Endothelial cell of umbilical vein (primary cell): Measurements from ENCODE around the gene BPIFB3. TPM values are rescaled to one million over a fixed set of nuclear protein-coding genes. Genes with fewer than 3 reads are reported as not detected.

ENCODE experiments used
- BruUV-seq: library from RNA; stranded (reverse); fragments of 400-500 nt; replicated peaks from 2 replicates; lab custom pipeline; 2021; lab: Mats Ljungman, UMichigan
- CTCF ChIA-PET: fragments of 300-600, 350-600 bp; sonication (Branson Sonifier 250); formaldehyde crosslinking; loops from one replicate; lab custom pipeline; 2021; ENCODE audit warnings: antibody characterized with exemption, inconsistent platforms; lab: Charles Lee
- POLR2A ChIA-PET: fragments of 300-600, 350-600 bp; sonication (Branson Sonifier 250); formaldehyde crosslinking; loops from one replicate; lab custom pipeline; 2021; ENCODE audit warnings: antibody characterized with exemption, inconsistent platforms; lab: Charles Lee
- DNase-seq: peaks from one replicate; pipeline ENCODE4 v3.0.0-alpha.2; 2011; ENCODE audit warnings: low read depth, low spot score
- FAIRE-seq: peaks from 2 replicates; lab custom pipeline; 2011; peaks lifted over from hg19 to GRCh38; lab: Jason Lieb, UNC
- H2AFZ ChIP-seq: 2 replicates; pipeline ENCODE4 v1.6.0; 2012; ENCODE audit warnings: low read depth, low read length, control low read depth, inconsistent platforms
- H3K27ac ChIP-seq: 2 replicates; pipeline ENCODE4 v1.5.1; 2011; ENCODE audit warnings: low read depth, mild to moderate bottlenecking, control low read depth, low read length, moderate library complexity; ENCODE audit not compliant: insufficient read depth
- H3K27me3 ChIP-seq, 2 experiments: 2 replicates each; pipeline versions ENCODE4 v1.6.0 to v1.6.1; 2011; ENCODE audit warnings: low read length in 2 of 2, mixed read lengths in 1 of 2; ENCODE audit not compliant: control insufficient read depth in 2 of 2, insufficient read depth in 2 of 2
- H3K36me3 ChIP-seq, 2 experiments: 2 replicates in 1 of 2; 3 replicates in 1 of 2; pipeline ENCODE4 v1.5.1; 2011; ENCODE audit warnings: low read length in 2 of 2, mild to moderate bottlenecking in 1 of 2, moderate library complexity in 1 of 2; ENCODE audit not compliant: control insufficient read depth in 2 of 2, insufficient read depth in 2 of 2; ENCODE audit errors: extremely low read depth in 1 of 2
- H3K4me1 ChIP-seq: 3 replicates; pipeline ENCODE4 v1.5.1; 2011; ENCODE audit warnings: mild to moderate bottlenecking, low read length; ENCODE audit not compliant: control insufficient read depth, insufficient read depth; ENCODE audit errors: extremely low read depth
- H3K4me2 ChIP-seq: 2 replicates; pipeline ENCODE4 v1.6.1; 2011; ENCODE audit warnings: low read length, control low read depth, mixed read lengths; ENCODE audit not compliant: insufficient read depth
- H3K4me3 ChIP-seq, 3 experiments: fragments of 200-600 bp in 1 of 3; sonication (generic), shearing (Covaris generic) in 1 of 3; replicated peaks in 1 of 3; 2 replicates each; pipeline ENCODE4 v1.5.1; 2011 to 2016; ENCODE audit warnings: control low read depth in 3 of 3, low read length in 3 of 3, mild to moderate bottlenecking in 2 of 3, inconsistent platforms in 1 of 3, low read depth in 1 of 3, moderate library complexity in 1 of 3; ENCODE audit not compliant: insufficient read depth in 1 of 3
- H3K79me2 ChIP-seq: 2 replicates; pipeline ENCODE4 v1.6.0; 2012; ENCODE audit warnings: low read length, inconsistent platforms; ENCODE audit not compliant: control insufficient read depth, insufficient read depth
- H3K9ac ChIP-seq: replicated peaks from 2 replicates; pipeline ENCODE3; 2011; ENCODE audit warnings: low read length, control low read depth; ENCODE audit not compliant: insufficient read depth; ENCODE audit errors: extremely low read depth
- H3K9me1 ChIP-seq: replicated peaks from 3 replicates; pipeline ENCODE4 v1.6.0; 2011; ENCODE audit warnings: mild to moderate bottlenecking, low read length; ENCODE audit not compliant: control insufficient read depth, insufficient read depth; ENCODE audit errors: extremely low read depth
- H3K9me3 ChIP-seq: replicated peaks from 2 replicates; pipeline ENCODE4 v1.5.1; 2012; ENCODE audit warnings: low read length, inconsistent platforms; ENCODE audit not compliant: control insufficient read depth, insufficient read depth
- H4K20me1 ChIP-seq: replicated peaks from 2 replicates; pipeline ENCODE3; 2011; ENCODE audit warnings: mild to moderate bottlenecking, low read length; ENCODE audit not compliant: control insufficient read depth, insufficient read depth; ENCODE audit errors: extremely low read depth
- CTCF ChIP-seq, 2 donors: IDR thresholded peaks; 1 replicate in 1 of 2; 2 replicates in 1 of 2; pipeline ENCODE4 v1.5.1; 2011; ENCODE audit warnings: low read length in 2 of 2, mild to moderate bottlenecking in 2 of 2, moderate library complexity in 2 of 2, control low read depth in 1 of 2, inconsistent platforms in 1 of 2, low read depth in 1 of 2; ENCODE audit not compliant: insufficient read depth in 1 of 2; ENCODE audit errors: extremely low read depth in 1 of 2
- EZH2 ChIP-seq: IDR thresholded peaks from 2 replicates; pipeline ENCODE4 v1.6.1; 2012; ENCODE audit warnings: borderline replicate concordance, low read depth, mild to moderate bottlenecking, moderate library complexity, low read length, inconsistent platforms; ENCODE audit not compliant: severe bottlenecking
- FOS ChIP-seq: IDR thresholded peaks from 2 replicates; pipeline ENCODE4 v1.6.1; 2011; ENCODE audit warnings: mild to moderate bottlenecking, low read length, moderate library complexity, borderline replicate concordance; ENCODE audit not compliant: insufficient read depth
- GATA2 ChIP-seq: IDR thresholded peaks from 2 replicates; pipeline ENCODE4 v1.7.0; 2011; ENCODE audit warnings: low read depth, mild to moderate bottlenecking, moderate library complexity, mixed read lengths, low read length; ENCODE audit not compliant: insufficient read length, insufficient read depth
- JUN ChIP-seq: IDR thresholded peaks from 2 replicates; pipeline ENCODE4 v1.6.1; 2011; ENCODE audit warnings: borderline replicate concordance, low read depth; ENCODE audit not compliant: insufficient read length, insufficient read depth
- MYC ChIP-seq: IDR thresholded peaks from one replicate; pipeline ENCODE4 v1.6.1; 2011; ENCODE audit warnings: mild to moderate bottlenecking, low read depth, low read length
- POLR2A ChIP-seq: IDR thresholded peaks from 2 replicates; pipeline ENCODE4 v1.6.1; 2012; ENCODE audit warnings: low read depth, mild to moderate bottlenecking, control low read depth, low read length
- POLR2AphosphoS5 ChIP-seq: IDR thresholded peaks from 2 replicates; pipeline ENCODE4 v1.6.1; 2012; ENCODE audit warnings: low read depth, mild to moderate bottlenecking, control low read depth, low read length, moderate library complexity; ENCODE audit not compliant: insufficient read depth
- dilution Hi-C: fragments of 300-500 bp; cut with MboI; formaldehyde crosslinking; loops from one replicate; pipeline ENCODE4 v1.15.0; 2019; ENCODE audit warnings: low sequenced_read_pairs; ENCODE audit not compliant: extremely low pct_ligation_motif_present
- intact Hi-C: fragments of 100-400 bp; cut with micrococcal nuclease; formaldehyde crosslinking; loops from one replicate; pipeline ENCODE4 v1.10.0; 2022
- polyA plus RNA-seq, 4 experiments: library from polyadenylated mRNA; depleted of rRNA in 3 of 4; stranded (reverse) in 3 of 4; unstranded in 1 of 4; fragments of >200 nt; gene quantifications; 2 replicates each; pipeline versions ENCODE4 v1.2.1 to v1.2.3, GENCODE V29; 2011 to 2012; ENCODE audit warnings: missing spikeins in 1 of 4
- total RNA-seq: library from RNA; stranded (reverse); gene quantifications from 2 replicates; pipeline ENCODE4 v1.2.3, GENCODE V29; 2021
- TF ChIP-seq, protein P1 (sequence below): IDR thresholded peaks from 2 replicates; pipeline ENCODE4 v1.6.1; 2011; ENCODE audit not compliant: insufficient read depth, insufficient read length

BPIFB3 gene
- total and polyA plus RNA-seq, 2 donors (not counting 3 experiments of a cell fraction or from before 2014, with no cell fraction given), result not detected

DNA sequence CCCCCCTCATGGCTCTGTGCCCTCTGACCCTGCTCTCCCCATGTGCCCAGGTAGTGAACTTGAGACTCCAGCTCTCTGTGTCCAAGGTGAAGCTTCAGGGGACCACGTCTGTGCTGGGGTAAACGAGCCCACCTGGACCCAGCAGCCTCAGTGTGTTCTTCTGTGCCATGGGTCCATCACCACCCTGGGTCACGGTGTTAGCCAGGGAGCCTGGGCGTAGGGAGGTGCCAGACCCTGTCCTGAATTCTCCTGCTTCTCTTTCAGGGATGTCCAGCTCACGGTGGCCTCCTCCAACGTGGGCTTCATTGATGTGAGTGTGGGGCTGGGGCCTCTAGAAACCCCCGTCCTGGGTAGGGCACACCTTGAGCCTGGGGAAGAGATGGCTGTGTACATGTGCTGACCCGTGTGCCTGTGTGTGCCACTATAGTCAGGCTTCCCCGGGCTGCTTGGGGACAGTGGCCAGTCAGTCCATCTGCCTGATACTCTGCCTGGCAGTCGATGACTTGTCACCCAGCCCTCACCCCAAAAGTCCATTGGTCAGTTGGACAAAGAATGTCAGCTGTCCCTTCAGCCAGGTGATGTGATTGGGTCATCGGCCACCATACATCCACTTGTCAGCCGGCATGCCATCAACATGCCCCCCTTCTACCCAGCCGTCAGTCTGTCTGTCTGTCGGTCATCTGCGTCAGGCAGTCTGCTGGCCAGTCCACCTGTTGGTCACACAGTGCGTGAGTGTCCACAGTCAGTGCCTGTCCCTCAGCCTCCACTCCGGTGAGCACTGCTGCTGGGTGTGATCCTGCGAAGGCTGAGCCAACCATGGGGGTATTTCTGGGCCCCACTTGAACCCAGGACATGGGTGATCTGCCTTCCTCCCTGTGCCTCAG lies 33.2 kb upstream of the BPIFB3 start:
- Histone ChIP-seq H3K36me3 (no peaks in the 10 kb centered on the region), H3K4me1 (no peaks in the 10 kb centered on the region), H3K9ac (no peak overlapping the region), H3K27me3 (no peaks in the 10 kb centered on the region), H3K4me2 (no peak overlapping the region), H3K4me3 (no peak overlapping the region), H3K9me1 (no peaks in the 10 kb centered on the region), H3K79me2 (no peaks in the 10 kb centered on the region), H3K27ac (no peak overlapping the region), H3K9me3 (no peaks in the 10 kb centered on the region), H4K20me1 (no peaks in the 10 kb centered on the region), H2AFZ (no peak overlapping the region)
- no peak for FAIRE-seq
- POLR2A ChIA-PET, result no interaction called here
- no peak for DNase-seq
- intact Hi-C loops, result no loop called here
- BruUV-seq, result no TSS peak
- dilution Hi-C loops, result no loop called here
- TF ChIP-seq JUN, result no peak
- TF ChIP-seq CTCF (IDR thresholded peaks at IDR 0.05; ENCODE audit: extremely low read depth in 1 of 2, insufficient read depth in 1 of 2, low read depth in 1 of 2, low read length in 2 of 2), result no peak
- TF ChIP-seq, protein P1, sequence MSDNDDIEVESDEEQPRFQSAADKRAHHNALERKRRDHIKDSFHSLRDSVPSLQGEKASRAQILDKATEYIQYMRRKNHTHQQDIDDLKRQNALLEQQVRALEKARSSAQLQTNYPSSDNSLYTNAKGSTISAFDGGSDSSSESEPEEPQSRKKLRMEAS, result no peak
- no peak for TF ChIP-seq MYC
- TF ChIP-seq GATA2, result no peak
- no peak for TF ChIP-seq FOS
- TF ChIP-seq POLR2A, result no peak
- TF ChIP-seq POLR2AphosphoS5, result no peak
- TF ChIP-seq EZH2, result no peak
- CTCF ChIA-PET, result no interaction called here
